ENCODE measurements around the gene KLRF2.

- TF ChIP-seq CTCF (conservative IDR thresholded peaks at IDR 0.05) (no peak), EZH2 (IDR thresholded peaks at IDR 0.05; ENCODE audit: low read depth) (no peak)
These were observed 38.2 kb downstream of the KLRF2 start for GRCh38 chr12:9919443-9919842.
